DND-41 (cell line): Measurements from ENCODE around the gene RABGAP1L.

Experiments
- EZH2 ChIP-seq: IDR thresholded peaks from 3 replicates; pipeline ENCODE4 v1.6.1; 2012; ENCODE audit warnings: borderline replicate concordance, low read depth, mild to moderate bottlenecking, moderate library complexity, low read length, inconsistent platforms; ENCODE audit not compliant: severe bottlenecking
- TF ChIP-seq, protein P1 (sequence below): IDR thresholded peaks from 2 replicates; pipeline ENCODE4 v1.5.1; 2012; ENCODE audit warnings: borderline replicate concordance, low read length, moderate library complexity, mild to moderate bottlenecking; ENCODE audit not compliant: poor library complexity, severe bottlenecking; ENCODE audit errors: extremely low read depth

DNA sequence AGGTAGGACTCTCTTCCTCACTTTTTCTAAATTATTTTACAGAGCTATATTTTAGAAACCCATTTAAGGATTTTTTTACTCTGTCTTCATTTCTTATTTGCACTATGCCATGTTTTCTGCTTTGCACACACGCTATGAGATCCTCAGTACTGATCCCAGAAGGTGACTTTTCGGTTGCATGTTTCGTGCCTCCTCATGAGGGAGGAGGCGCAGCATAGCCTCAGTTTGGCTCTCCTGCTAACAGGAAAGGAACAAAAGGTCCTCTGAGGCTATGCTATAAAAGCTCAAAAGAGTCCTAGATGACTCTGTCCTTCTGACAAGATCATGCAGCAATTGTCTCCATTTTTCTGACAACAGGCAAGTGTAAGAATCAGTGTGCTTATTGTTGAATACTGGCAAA lies 478.2 kb downstream of the RABGAP1L start:
- TF ChIP-seq, protein P1, sequence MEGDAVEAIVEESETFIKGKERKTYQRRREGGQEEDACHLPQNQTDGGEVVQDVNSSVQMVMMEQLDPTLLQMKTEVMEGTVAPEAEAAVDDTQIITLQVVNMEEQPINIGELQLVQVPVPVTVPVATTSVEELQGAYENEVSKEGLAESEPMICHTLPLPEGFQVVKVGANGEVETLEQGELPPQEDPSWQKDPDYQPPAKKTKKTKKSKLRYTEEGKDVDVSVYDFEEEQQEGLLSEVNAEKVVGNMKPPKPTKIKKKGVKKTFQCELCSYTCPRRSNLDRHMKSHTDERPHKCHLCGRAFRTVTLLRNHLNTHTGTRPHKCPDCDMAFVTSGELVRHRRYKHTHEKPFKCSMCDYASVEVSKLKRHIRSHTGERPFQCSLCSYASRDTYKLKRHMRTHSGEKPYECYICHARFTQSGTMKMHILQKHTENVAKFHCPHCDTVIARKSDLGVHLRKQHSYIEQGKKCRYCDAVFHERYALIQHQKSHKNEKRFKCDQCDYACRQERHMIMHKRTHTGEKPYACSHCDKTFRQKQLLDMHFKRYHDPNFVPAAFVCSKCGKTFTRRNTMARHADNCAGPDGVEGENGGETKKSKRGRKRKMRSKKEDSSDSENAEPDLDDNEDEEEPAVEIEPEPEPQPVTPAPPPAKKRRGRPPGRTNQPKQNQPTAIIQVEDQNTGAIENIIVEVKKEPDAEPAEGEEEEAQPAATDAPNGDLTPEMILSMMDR, result no peak
- no peak for TF ChIP-seq EZH2
